ENCODE data around the gene THG1L. TPM values are rescaled to one million over a fixed set of nuclear protein-coding genes. Genes with fewer than 3 reads are reported as not detected.

The THG1L gene
- total and polyA plus RNA-seq, 2 of the 4 experiments (the other 2 are of a cell fraction): 15.2 to 20.4 TPM

- peaks cover 5 to 12% of the 10 kb centered on the region in 2 experiments; a peak in 3 of 4 replicates for H3K79me1 ChIP-seq (ENCODE audit: low read depth in 1 of 2, low read length in 2 of 2)
- H4K5ac ChIP-seq (ENCODE audit: low read depth, low read length): no peak overlapping the region
- POLR2A ChIA-PET (ENCODE audit: unreplicated experiment): no interaction called here
- no peak for TF ChIP-seq SMC3 (IDR thresholded peaks at IDR 0.05; ENCODE audit: low read depth, low read length)
- TF ChIP-seq CHD1 (IDR thresholded peaks at IDR 0.05; ENCODE audit: low read depth, low read length): no peak
- TF ChIP-seq NFE2L2 (IDR thresholded peaks at IDR 0.05; ENCODE audit: low read depth, low read length): no peak
- TF ChIP-seq MAZ (IDR thresholded peaks at IDR 0.05; ENCODE audit: borderline replicate concordance, low read depth, low read length): no peak
- no peak for TF ChIP-seq USF2 (IDR thresholded peaks at IDR 0.05; ENCODE audit: low read depth, low read length)
- no peak for TF ChIP-seq FOS (IDR thresholded peaks at IDR 0.05; ENCODE audit: low read depth, low read length)
- no peak for TF ChIP-seq BHLHE40 (IDR thresholded peaks at IDR 0.05; ENCODE audit: low read depth, low read length)
- no peak for TF ChIP-seq RFX5 (IDR thresholded peaks at IDR 0.05; ENCODE audit: low read depth, low read length)
- no peak for TF ChIP-seq CTCF (conservative IDR thresholded peaks at IDR 0.05; ENCODE audit: low read depth, low read length)
- TF ChIP-seq MAFK (IDR thresholded peaks at IDR 0.05; ENCODE audit: low read depth, low read length): no peak
- TF ChIP-seq MXI1 (IDR thresholded peaks at IDR 0.05; ENCODE audit: borderline replicate concordance, low read depth, low read length): no peak
- TF ChIP-seq POLR2A (IDR thresholded peaks at IDR 0.05; ENCODE audit: low read depth, low read length): no peak
- no peak for TF ChIP-seq RCOR1 (IDR thresholded peaks at IDR 0.05; ENCODE audit: insufficient replicate concordance, low read length)
- no peak for TF ChIP-seq CEBPB (IDR thresholded peaks at IDR 0.05; ENCODE audit: low read depth, low read length)
- TF ChIP-seq, protein P1, sequence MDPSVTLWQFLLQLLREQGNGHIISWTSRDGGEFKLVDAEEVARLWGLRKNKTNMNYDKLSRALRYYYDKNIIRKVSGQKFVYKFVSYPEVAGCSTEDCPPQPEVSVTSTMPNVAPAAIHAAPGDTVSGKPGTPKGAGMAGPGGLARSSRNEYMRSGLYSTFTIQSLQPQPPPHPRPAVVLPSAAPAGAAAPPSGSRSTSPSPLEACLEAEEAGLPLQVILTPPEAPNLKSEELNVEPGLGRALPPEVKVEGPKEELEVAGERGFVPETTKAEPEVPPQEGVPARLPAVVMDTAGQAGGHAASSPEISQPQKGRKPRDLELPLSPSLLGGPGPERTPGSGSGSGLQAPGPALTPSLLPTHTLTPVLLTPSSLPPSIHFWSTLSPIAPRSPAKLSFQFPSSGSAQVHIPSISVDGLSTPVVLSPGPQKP (IDR thresholded peaks at IDR 0.05; ENCODE audit: borderline replicate concordance, low read depth, low read length): no peak
- no peak for TF ChIP-seq RAD21 (IDR thresholded peaks at IDR 0.05; ENCODE audit: low read length)
- H3K9ac ChIP-seq (ENCODE audit: low read depth, low read length): no peak overlapping the region
- H3K18ac ChIP-seq (ENCODE audit: low read depth, low read length): no peak overlapping the region
- H3K56ac ChIP-seq (ENCODE audit: extremely low read depth, insufficient read depth, low read length): no peak overlapping the region
- ATAC-seq (ENCODE audit: low read depth): no peak
- H3K23ac ChIP-seq (ENCODE audit: low read depth, low read length): no peak overlapping the region
- H3K36me3 ChIP-seq (ENCODE audit: control insufficient read depth, insufficient read depth, low read length): peaks cover 10% of the 10 kb centered on the region
- CTCF ChIA-PET: no interaction called here
- H2BK20ac ChIP-seq (ENCODE audit: low read depth, low read length): no peak overlapping the region
- H4K8ac ChIP-seq (ENCODE audit: low read depth in 2 of 2, low read length in 2 of 2): no peak overlapping the region
- H2AFZ ChIP-seq (replicated peaks; ENCODE audit: low read length, poor library complexity): no peak overlapping the region
- no peak for DNase-seq
- no peak overlapping the region for H2BK5ac ChIP-seq (ENCODE audit: low read depth, low read length, poor library complexity, severe bottlenecking)
- no peak overlapping the region for H4K91ac ChIP-seq (ENCODE audit: insufficient read depth, low read depth, low read length)
- no peaks in the 10 kb centered on the region for H3K27me3 ChIP-seq (ENCODE audit: control insufficient read depth, insufficient read depth, low read length)
- intact Hi-C loops (cut with micrococcal nuclease): loop anchor here (5.0 kb wide), 1 partner anchor 215 kb away; no protein-coding TSS in a partner anchor
- BruUV-seq (replicated peaks): no TSS peak
- dilution Hi-C loops (cut with HindIII; ENCODE audit: low sequenced_read_pairs, unreplicated experiment): no loop called here
- in situ Hi-C loops (cut with MboI; ENCODE audit: low sequenced_read_pairs): loop anchor here (10.0 kb wide), 1 partner anchor 408 kb away; no protein-coding TSS in a partner anchor
- no peak overlapping the region for H2AK9ac ChIP-seq (replicated peaks; ENCODE audit: low read depth, low read length, poor library complexity)
- H3K9me3 ChIP-seq (ENCODE audit: control insufficient read depth, insufficient read depth, low read length): no peaks in the 10 kb centered on the region
- H2BK15ac ChIP-seq (ENCODE audit: low read depth, low read length): no peak overlapping the region
- WGBS, 2 experiments (ENCODE audit: extremely low coverage in 2 of 2, insufficient read length in 1 of 2): 100% methylated on average over 1 of the region's 8 CpGs; no CpG with 5 or more reads in 1 of the 2 experiments
- H3K4ac ChIP-seq (ENCODE audit: low read depth, low read length): no peak overlapping the region
- H2AK5ac ChIP-seq (ENCODE audit: low read depth, low read length): no peak overlapping the region
- no peaks in the 10 kb centered on the region for H3K9me1 ChIP-seq (ENCODE audit: insufficient read depth, low read length)
- H3K27ac ChIP-seq (ENCODE audit: insufficient read depth, low read length): no peak overlapping the region
- no peak overlapping the region for H3K14ac ChIP-seq (replicated peaks; ENCODE audit: low read depth, low read length)
- no peaks in the 10 kb centered on the region for H4K20me1 ChIP-seq (ENCODE audit: insufficient read depth, low read length)
- no peak overlapping the region for H3K4me3 ChIP-seq (ENCODE audit: insufficient read depth, low read depth, low read length)
- H3K4me2 ChIP-seq (ENCODE audit: low read depth, low read length): no peak overlapping the region
- no peak overlapping the region for H2BK120ac ChIP-seq (ENCODE audit: low read depth, low read length)
- H3K4me1 ChIP-seq (ENCODE audit: control insufficient read depth, insufficient read depth, low read length): no peaks in the 10 kb centered on the region
Measured at GRCh38 chr5:157732596-157733262, 1.5 kb downstream of the THG1L start.

Measured in IMR-90 (cell line).